Psoas muscle (tissue), 8 donors: ENCODE measurements around the gene KRT9. TPM values are rescaled to one million over a fixed set of nuclear protein-coding genes. Genes with fewer than 3 reads are reported as not detected.
"Not testable (repeated sequence)": the region's sequence is repeated elsewhere in the genome, so short reads cannot be mapped to it uniquely, and the experiment has no call there.

ENCODE experiments used
- ATAC-seq, 4 donors: fragments of 200-7000 bp; cut with Tn5 transposase; one replicate each; pipeline ENCODE4 v1.9.1; 2020; ENCODE audit warnings: moderate library complexity in 3 of 4, mild to moderate bottlenecking in 2 of 4
- DNase-seq, 2 donors: peaks; one replicate each; pipeline ENCODE4 v3.0.0-alpha.2; 2020
- H3K27ac ChIP-seq: fragments of 200-600 bp; one replicate; pipeline ENCODE4 v1.8.0; 2022
- H3K27me3 ChIP-seq, 3 donors: fragments of 200-600 bp in 1 of 3; one replicate each; pipeline versions ENCODE4 v1.6.1 to v1.8.0; 2013 to 2022; ENCODE audit warnings: low read length in 2 of 3, mild to moderate bottlenecking in 2 of 3, moderate library complexity in 1 of 3; ENCODE audit not compliant: insufficient read depth in 3 of 3
- H3K36me3 ChIP-seq, 2 donors: fragments of 200-600 bp in 1 of 2; one replicate each; pipeline versions ENCODE4 v1.6.1 to v1.8.0; 2013 to 2022; ENCODE audit warnings: low read depth in 1 of 2, mild to moderate bottlenecking in 1 of 2, moderate library complexity in 1 of 2; ENCODE audit not compliant: insufficient read depth in 1 of 2
- H3K4me1 ChIP-seq: fragments of 200-600 bp; one replicate; pipeline ENCODE4 v1.8.0; 2022
- H3K4me3 ChIP-seq: fragments of 200-600 bp; one replicate; pipeline ENCODE4 v1.8.0; 2022; ENCODE audit warnings: mild to moderate bottlenecking
- H3K9me3 ChIP-seq: fragments of 200-600 bp; one replicate; pipeline ENCODE4 v1.8.0; 2022
- WGBS, 3 donors: extraction: QIAGEN DNeasy Blood & Tissue Kit; methylation state at CpG; one replicate each; pipeline versions ENCODE4 v1.1.6 to v1.1.7; 2013; 5-methylcytosine and 5-hydroxymethylcytosine counted together
- intact Hi-C, 2 donors: fragments of 100-400 bp; cut with DNase I; formaldehyde crosslinking; loops; one replicate each; pipeline versions ENCODE4 v1.11.0 to v1.14.2; 2022
- polyA plus RNA-seq, 3 donors: library from polyadenylated mRNA; stranded (reverse); fragments of 200-250 nt; gene quantifications; one replicate each; pipeline ENCODE4 v1.2.3, GENCODE V29; 2013
- total RNA-seq, 4 donors: library from RNA; stranded (reverse); fragmentation: NEBNext Ultra II Directional in 2 of 4; extraction: Animal tissue kit (Norgen Biotek cat#: 25700) in 2 of 4; gene quantifications; one replicate each; pipeline versions ENCODE4 v1.2.1 to v1.2.4, GENCODE V29; 2021 to 2023
- TF ChIP-seq, protein P1 (sequence below): fragments of 200-600 bp; IDR thresholded peaks from one replicate; pipeline ENCODE4 v1.8.0; 2022; ENCODE audit warnings: antibody characterized with exemption
- donor health status: healthy with polysubstance abuse.
- donor health status: DM: no; HTN: no; CAD: no; lungs with moderate emphysema.
- donor health status: Bipolar disorder and iron deficiency.
- donor health status: healthy.
- donor health status: DM: yes; HTN: yes; CAD: no.
- donor health status: DM: no; HTN: no; CAD: no.
- donor health status: DM: no; HTN: no; CAD: no.
- donor health status: DM: yes; HTN: yes; CAD: no.

Gene KRT9
- total and polyA plus RNA-seq, 7 donors: 0.01 TPM; not detected in 6

GRCh38 chr17:41578971-41579370 is 7.1 kb upstream of the KRT9 start:
- no peaks in the 10 kb centered on the region for H3K36me3 ChIP-seq
- H3K27me3 ChIP-seq: peaks cover 0 to 21% (median 0%) of the 10 kb centered on the region in 3 donors
- DNase-seq: no peak
- no peak overlapping the region for H3K27ac ChIP-seq
- WGBS, 3 donors: 62 to 68% (median 66%) methylated on average over 5 of the region's 5 CpGs
- ATAC-seq: no peak
- H3K9me3 ChIP-seq: no peaks in the 10 kb centered on the region
- H3K4me1 ChIP-seq: no peaks in the 10 kb centered on the region
- intact Hi-C loops: no loop called here
- H3K4me3 ChIP-seq: no peak overlapping the region
- TF ChIP-seq, protein P1, sequence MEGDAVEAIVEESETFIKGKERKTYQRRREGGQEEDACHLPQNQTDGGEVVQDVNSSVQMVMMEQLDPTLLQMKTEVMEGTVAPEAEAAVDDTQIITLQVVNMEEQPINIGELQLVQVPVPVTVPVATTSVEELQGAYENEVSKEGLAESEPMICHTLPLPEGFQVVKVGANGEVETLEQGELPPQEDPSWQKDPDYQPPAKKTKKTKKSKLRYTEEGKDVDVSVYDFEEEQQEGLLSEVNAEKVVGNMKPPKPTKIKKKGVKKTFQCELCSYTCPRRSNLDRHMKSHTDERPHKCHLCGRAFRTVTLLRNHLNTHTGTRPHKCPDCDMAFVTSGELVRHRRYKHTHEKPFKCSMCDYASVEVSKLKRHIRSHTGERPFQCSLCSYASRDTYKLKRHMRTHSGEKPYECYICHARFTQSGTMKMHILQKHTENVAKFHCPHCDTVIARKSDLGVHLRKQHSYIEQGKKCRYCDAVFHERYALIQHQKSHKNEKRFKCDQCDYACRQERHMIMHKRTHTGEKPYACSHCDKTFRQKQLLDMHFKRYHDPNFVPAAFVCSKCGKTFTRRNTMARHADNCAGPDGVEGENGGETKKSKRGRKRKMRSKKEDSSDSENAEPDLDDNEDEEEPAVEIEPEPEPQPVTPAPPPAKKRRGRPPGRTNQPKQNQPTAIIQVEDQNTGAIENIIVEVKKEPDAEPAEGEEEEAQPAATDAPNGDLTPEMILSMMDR: no peak

DNA sequence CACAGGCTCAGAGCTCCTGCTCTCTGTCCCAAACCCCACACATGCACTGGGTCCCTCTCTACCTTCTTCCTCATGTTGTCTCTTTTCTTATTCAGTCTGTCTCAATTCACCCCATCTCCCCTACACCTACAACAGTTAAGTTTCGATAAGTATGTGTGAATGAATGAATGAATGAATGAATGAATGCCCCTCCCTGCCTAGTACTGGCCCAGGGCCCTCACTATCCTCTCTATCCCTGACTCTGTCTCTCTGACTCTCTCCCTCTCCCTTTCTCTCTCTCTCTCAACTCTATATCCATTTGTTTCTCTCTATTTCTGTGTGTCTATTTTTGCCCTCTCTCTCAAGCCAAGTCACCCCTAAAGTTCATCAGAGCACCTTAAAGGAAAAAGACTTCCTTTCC is 6.7 kb upstream of the KRT9 start:
- peaks cover 0 to 21% (median 0%) of the 10 kb centered on the region in 3 donors for H3K27me3 ChIP-seq
- intact Hi-C loops: no loop called here
- no peak for ATAC-seq

DNA sequence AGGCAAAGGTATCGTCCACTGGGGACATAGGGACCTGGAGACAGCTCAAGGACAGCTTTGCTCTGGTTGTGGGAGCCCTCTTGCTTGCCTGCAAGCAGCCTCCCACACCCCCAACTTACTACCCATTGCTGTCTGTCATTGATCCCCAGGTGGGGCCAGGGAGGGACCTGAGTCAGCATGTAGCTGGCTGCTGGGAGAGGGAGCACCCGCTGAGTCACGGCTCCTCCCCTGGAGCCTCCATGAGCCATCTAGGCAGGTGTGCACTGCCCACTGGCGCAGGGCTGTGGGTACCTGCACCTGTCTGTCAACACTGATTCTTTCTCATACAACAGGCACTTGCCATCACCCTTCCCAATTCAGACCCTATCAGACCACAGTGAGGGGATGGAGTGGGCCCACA is 4.9 kb upstream of the KRT9 start:
- H3K27ac ChIP-seq, DNase-seq, H3K36me3 ChIP-seq, H3K4me1 ChIP-seq, ATAC-seq, H3K4me3 ChIP-seq, H3K9me3 ChIP-seq, intact Hi-C loops: not testable (repeated sequence)
- H3K27me3 ChIP-seq: peaks cover 0 to 32% (median 0%) of the 10 kb centered on the region in 3 donors
- WGBS, 3 donors: 84 to 86% (median 85%) methylated on average over 4 of the region's 4 CpGs

More for the DNA sequence above, 6.7 kb upstream of the KRT9 start:
- TF ChIP-seq, protein P1: no peak
- no peaks in the 10 kb centered on the region for H3K36me3 ChIP-seq
- no peaks in the 10 kb centered on the region for H3K4me1 ChIP-seq
- H3K9me3 ChIP-seq: no peaks in the 10 kb centered on the region
- H3K27ac ChIP-seq: no peak overlapping the region
- 91 to 94% (median 93%) methylated on average over 1 of the region's 1 CpG for WGBS, 3 donors
- DNase-seq: no peak
- no peak overlapping the region for H3K4me3 ChIP-seq

GRCh38 chr17:41575336-41575735 is 3.5 kb upstream of the KRT9 start:
- TF ChIP-seq, protein P1: no peak
- H3K27ac ChIP-seq: no peak overlapping the region
- H3K4me1 ChIP-seq: no peaks in the 10 kb centered on the region
- no peaks in the 10 kb centered on the region for H3K9me3 ChIP-seq
- H3K4me3 ChIP-seq: no peak overlapping the region
- peaks cover 0 to 29% (median 0%) of the 10 kb centered on the region in 3 donors for H3K27me3 ChIP-seq
- ATAC-seq (no peak), DNase-seq (no peak)
- WGBS, 3 donors: 40 to 54% (median 42%) methylated on average over 3 of the region's 3 CpGs
- no peaks in the 10 kb centered on the region for H3K36me3 ChIP-seq
- intact Hi-C loops: no loop called here

DNA sequence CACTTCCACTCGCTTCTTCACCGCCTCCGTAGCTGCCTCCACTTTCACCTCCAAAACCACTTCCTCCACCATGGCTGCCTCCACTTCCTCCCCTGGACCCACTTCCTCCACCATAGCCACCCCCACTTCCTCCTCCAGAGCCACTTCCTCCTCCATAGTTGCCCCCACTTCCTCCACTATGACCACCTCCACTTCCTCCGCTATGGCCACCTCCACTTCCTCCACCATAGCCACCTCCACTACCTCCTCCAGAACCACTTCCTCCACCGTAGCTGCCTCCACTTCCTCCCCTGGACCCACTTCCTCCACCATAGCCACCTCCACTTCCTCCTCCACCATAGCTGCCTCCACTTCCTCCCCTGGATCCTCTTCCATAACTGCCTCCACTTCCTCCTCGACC is 4.5 kb downstream of the KRT9 start:
- no peak overlapping the region for H3K4me3 ChIP-seq
- intact Hi-C loops: no loop called here
- DNase-seq: no peak
- no peak for ATAC-seq
- no peaks in the 10 kb centered on the region for H3K9me3 ChIP-seq
- peaks cover 0 to 4% (median 0%) of the 10 kb centered on the region in 3 donors for H3K27me3 ChIP-seq
- H3K27ac ChIP-seq: no peak overlapping the region
- TF ChIP-seq, protein P1: no peak
- H3K36me3 ChIP-seq: no peaks in the 10 kb centered on the region
- WGBS, 3 donors: 79 to 88% (median 85%) methylated on average over 5 to 6 of the region's 6 CpGs
- H3K4me1 ChIP-seq: peaks cover 11% of the 10 kb centered on the region
